ENCODE data around the gene MFAP4. TPM values are rescaled to one million over a fixed set of nuclear protein-coding genes. Genes with fewer than 3 reads are reported as not detected.

The MFAP4 gene
- total RNA-seq, 4 donors from 2014 or later, result 127 to 315 (median 226) TPM

DNA sequence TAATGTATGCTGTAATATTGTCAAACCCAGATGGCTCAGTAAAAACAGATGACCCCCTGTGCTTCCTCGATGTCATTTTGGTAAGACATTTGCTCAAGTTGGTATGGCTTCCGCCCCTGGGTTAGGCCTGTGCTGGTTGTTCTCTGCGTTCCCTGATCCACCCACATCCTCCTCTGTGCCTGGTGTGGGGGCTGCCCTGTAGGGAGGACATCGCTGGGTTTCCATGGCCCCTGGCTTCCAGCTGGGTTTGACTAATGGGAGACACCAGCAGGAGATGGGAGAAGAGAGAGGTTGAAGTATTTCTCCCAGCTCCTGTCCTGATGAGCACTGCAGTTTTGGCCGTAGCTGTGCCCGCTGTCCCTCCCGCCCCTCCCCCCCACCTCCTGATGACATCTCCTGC is 4.4 kb upstream of the MFAP4 start:
- Histone ChIP-seq H3K27me3 (no peaks in the 10 kb centered on the region), H3K36me3 (no peaks in the 10 kb centered on the region), H3K27ac (replicated peaks in 1 of 4) (peak overlapping the region in 2 of 4 donors; percentile 95 to 98), H3K4me3 (no peak overlapping the region), H3K4me1 (peaks cover 29 to 65% (median 62%) of the 10 kb centered on the region in 4 donors), H3K9me3 (no peaks in the 10 kb centered on the region)
- 80% methylated on average over 7 of the region's 7 CpGs for WGBS
- DNase-seq (ENCODE audit: extremely low spot score), result no peak
- intact Hi-C loops (cut with DNase I), result no loop called here
- TF ChIP-seq CTCF (IDR thresholded peaks at IDR 0.05), result no peak

DNA sequence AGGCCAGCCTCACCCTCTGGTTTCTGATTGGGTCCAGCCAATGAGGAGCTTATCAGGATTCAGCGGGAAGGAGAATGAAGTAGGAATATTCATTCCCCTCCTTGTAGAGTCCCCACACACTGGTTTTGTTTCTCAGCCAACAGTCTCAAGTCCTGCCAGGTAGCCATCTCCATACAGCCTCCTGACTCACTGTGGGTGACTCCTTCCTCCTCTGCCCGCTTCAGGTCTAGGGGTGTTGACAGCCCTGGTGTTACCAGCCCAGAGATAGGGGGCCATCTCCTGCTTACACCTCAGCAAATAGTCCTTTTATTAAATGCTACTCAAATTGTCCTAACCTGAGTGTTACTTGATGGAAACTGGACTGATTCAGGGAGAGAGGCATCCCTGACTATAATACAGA is 4.0 kb upstream of the MFAP4 start:
- TF ChIP-seq POLR2A (IDR thresholded peaks at IDR 0.05; ENCODE audit: low read depth) (no peak), EP300 (IDR thresholded peaks at IDR 0.05) (no peak), POLR2AphosphoS5 (IDR thresholded peaks at IDR 0.05) (no peak), CTCF (IDR thresholded peaks at IDR 0.05) (no peak)
- Histone ChIP-seq H3K27me3 (no peaks in the 10 kb centered on the region), H3K4me1 (peaks cover 34 to 70% (median 67%) of the 10 kb centered on the region in 4 donors), H3K36me3 (no peaks in the 10 kb centered on the region), H3K27ac (replicated peaks in 1 of 4) (peak overlapping the region in 2 of 4 donors; percentile 95 to 98), H3K9me3 (no peaks in the 10 kb centered on the region), H3K4me3 (no peak overlapping the region)
- no peak for DNase-seq (ENCODE audit: extremely low spot score)
- intact Hi-C loops (cut with DNase I), result no loop called here
- WGBS, result 92% methylated on average over 2 of the region's 2 CpGs

DNA sequence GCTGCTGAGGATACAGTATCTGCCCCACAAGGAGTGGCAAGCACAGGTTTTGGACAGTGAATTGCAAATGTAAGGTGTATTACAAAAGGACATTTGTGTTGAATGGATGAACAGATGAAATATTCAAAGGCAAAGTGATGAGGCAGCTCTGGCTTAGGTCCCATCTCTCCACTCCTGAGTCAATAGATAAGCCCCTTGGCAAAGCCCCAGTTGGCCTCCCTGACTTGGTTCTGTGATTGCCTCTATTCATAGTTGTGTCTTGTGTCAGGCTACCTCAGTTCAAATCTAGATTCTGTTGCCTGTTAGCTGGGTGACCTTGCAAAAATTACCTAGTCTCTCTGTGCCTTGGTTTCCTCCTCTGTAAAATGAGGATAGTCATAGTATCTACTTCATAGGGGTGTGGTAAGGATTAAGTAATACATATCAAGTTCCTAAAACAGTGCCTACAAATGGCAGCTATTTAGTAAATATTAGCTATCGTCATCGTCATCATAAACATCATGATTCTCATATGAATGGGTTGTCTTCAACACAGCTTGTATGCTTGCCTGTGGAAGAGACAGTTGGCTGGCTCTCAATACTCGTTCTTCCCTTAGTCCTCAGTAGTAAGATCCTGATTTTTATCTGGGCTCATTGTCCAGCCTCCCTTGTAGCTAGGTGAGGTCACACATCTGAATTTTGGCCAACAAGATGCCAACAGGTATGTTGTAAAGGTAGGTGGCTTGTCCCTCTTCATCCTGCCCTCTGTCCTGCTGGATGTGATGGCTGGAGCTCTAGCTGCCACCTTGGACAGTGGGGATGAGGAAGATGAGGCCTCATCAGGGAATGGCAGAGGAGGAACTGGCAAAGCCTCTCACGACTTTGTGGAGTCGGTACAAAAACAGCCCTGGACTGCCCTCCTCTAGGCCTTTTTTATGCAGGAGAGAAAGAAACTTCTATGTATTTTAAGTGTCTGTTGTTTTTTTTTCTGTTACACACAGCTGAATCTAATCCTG is 2.1 kb upstream of the MFAP4 start:
- no peaks in the 10 kb centered on the region for H3K27me3 ChIP-seq
- peaks cover 0 to 12% (median 7%) of the 10 kb centered on the region in 4 donors for H3K36me3 ChIP-seq
- 43% methylated on average over 5 of the region's 5 CpGs for WGBS
- DNase-seq (ENCODE audit: extremely low spot score), result no peak
- H3K4me3 ChIP-seq, result no peak overlapping the region
- no peaks in the 10 kb centered on the region for H3K9me3 ChIP-seq
- peaks cover 52 to 89% (median 85%) of the 10 kb centered on the region in 4 donors for H3K4me1 ChIP-seq
- TF ChIP-seq EP300 (IDR thresholded peaks at IDR 0.05) (no peak), POLR2A (IDR thresholded peaks at IDR 0.05; ENCODE audit: low read depth) (no peak), CTCF (IDR thresholded peaks at IDR 0.05) (no peak), POLR2AphosphoS5 (IDR thresholded peaks at IDR 0.05) (no peak)
- intact Hi-C loops (cut with DNase I), result loop anchor here (5.0 kb wide), 1 partner anchor 58 kb away; no protein-coding TSS in a partner anchor
- peak overlapping the region; percentile 94 to 98 (median 96) for H3K27ac ChIP-seq (replicated peaks in 1 of 4)

DNA sequence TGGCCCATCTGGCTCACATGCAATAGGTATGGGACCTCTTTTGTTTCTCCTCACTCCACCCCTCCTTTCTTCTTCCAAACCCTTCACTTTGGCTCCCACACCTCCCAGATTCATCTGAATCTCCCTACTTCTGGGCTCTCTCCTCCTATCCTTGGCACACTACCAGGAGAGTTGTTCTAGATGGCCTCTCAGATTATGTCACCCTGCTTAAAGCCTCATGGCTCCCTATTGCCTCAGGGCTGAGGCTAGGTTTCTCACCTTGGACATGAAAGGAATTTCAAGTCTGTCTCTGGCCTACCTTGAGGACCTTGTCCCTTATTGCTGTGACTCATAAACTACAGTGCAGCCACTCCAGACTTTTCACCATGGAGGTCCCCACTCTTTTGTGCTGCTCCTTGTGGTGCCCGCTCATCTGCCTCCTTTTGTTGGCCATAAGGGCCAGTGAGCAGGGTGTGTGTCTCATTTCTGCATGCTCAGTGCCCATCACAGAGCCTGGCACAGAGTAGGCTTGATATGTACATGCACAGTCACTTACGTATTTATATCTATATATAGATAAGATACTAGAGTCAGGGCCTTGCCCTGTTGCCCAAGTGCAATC is 1.0 kb upstream of the MFAP4 start:
- 94% methylated on average over 2 of the region's 2 CpGs for whole genome bisulfite sequencing
- peaks cover 57 to 97% (median 96%) of the 10 kb centered on the region in 4 donors for H3K4me1 ChIP-seq
- intact Hi-C loops (cut with DNase I), result loop anchor here (5.0 kb wide), 1 partner anchor 59 kb away; no protein-coding TSS in a partner anchor
- H3K27me3 ChIP-seq, result no peaks in the 10 kb centered on the region
- peaks cover 7 to 23% (median 18%) of the 10 kb centered on the region in 4 donors for H3K36me3 ChIP-seq
- DNase-seq (ENCODE audit: extremely low spot score), result no peak
- H3K9me3 ChIP-seq, result no peaks in the 10 kb centered on the region
- TF ChIP-seq POLR2AphosphoS5 (IDR thresholded peaks at IDR 0.05) (no peak), POLR2A (IDR thresholded peaks at IDR 0.05; ENCODE audit: low read depth) (no peak), CTCF (IDR thresholded peaks at IDR 0.05) (no peak), EP300 (IDR thresholded peaks at IDR 0.05) (no peak)
- peak overlapping the region; percentile 94 to 98 (median 96) for H3K27ac ChIP-seq (replicated peaks in 1 of 4)
- H3K4me3 ChIP-seq, result no peak overlapping the region

Measured in esophagus muscularis mucosa (tissue), 4 donors.